Mesenchymal stem cell (in vitro differentiated cells and primary cell): Measurements from ENCODE around the gene ZNF669.
"Not testable (repeated sequence)": the region's sequence is repeated elsewhere in the genome, so short reads cannot be mapped to it uniquely, and the experiment has no call there.

Experiments used
- DNase-seq: peaks from one replicate; pipeline ENCODE4 v3.0.0-alpha.2; 2013
- H2AFZ ChIP-seq: one replicate; pipeline ENCODE4 v1.6.1; 2013; ENCODE audit warnings: low read depth, mild to moderate bottlenecking, control low read depth, inconsistent platforms, low read length, moderate library complexity
- H2AK5ac ChIP-seq: 2 replicates; pipeline ENCODE4 v1.6.1; 2013; ENCODE audit warnings: low read length, moderate library complexity, mild to moderate bottlenecking, inconsistent platforms; ENCODE audit not compliant: severe bottlenecking
- H2BK120ac ChIP-seq: one replicate; pipeline ENCODE4 v1.6.1; 2013; ENCODE audit warnings: low read depth, mild to moderate bottlenecking, inconsistent platforms, low read length, moderate library complexity
- H2BK12ac ChIP-seq, 2 experiments: one replicate each; pipeline ENCODE4 v1.6.1; 2013; ENCODE audit warnings: inconsistent platforms in 2 of 2, low read length in 2 of 2, mild to moderate bottlenecking in 2 of 2, moderate library complexity in 2 of 2, control low read depth in 1 of 2
- H2BK15ac ChIP-seq: one replicate; pipeline ENCODE4 v1.6.1; 2013; ENCODE audit warnings: mild to moderate bottlenecking, low read depth, inconsistent platforms; ENCODE audit not compliant: poor library complexity, severe bottlenecking
- H2BK5ac ChIP-seq: 2 replicates; pipeline ENCODE4 v1.6.1; 2013; ENCODE audit warnings: low read depth, mild to moderate bottlenecking, low read length, control low read depth, inconsistent platforms; ENCODE audit not compliant: poor library complexity, severe bottlenecking
- H3K14ac ChIP-seq, 2 experiments: one replicate each; pipeline ENCODE4 v1.6.1; 2013; ENCODE audit warnings: inconsistent platforms in 2 of 2, low read length in 2 of 2, control low read depth in 1 of 2, mild to moderate bottlenecking in 1 of 2, moderate library complexity in 1 of 2
- H3K18ac ChIP-seq, 2 experiments: one replicate each; pipeline ENCODE4 v1.6.1; 2013; ENCODE audit warnings: inconsistent platforms in 2 of 2, low read length in 2 of 2, control low read depth in 1 of 2, low read depth in 1 of 2, mild to moderate bottlenecking in 1 of 2
- H3K23ac ChIP-seq, 2 experiments: one replicate each; pipeline ENCODE4 v1.6.1; 2013; ENCODE audit warnings: inconsistent platforms in 2 of 2, low read length in 2 of 2, mild to moderate bottlenecking in 2 of 2, moderate library complexity in 2 of 2, control low read depth in 1 of 2
- H3K27ac ChIP-seq: 2 replicates; pipeline ENCODE4 v1.5.1; 2013; ENCODE audit warnings: mild to moderate bottlenecking, moderate library complexity, low read length, control low read depth, inconsistent platforms; ENCODE audit not compliant: poor library complexity, severe bottlenecking
- H3K27me3 ChIP-seq, 2 experiments: 2 replicates each; pipeline versions ENCODE4 v1.6.1 to v1.7.0; 2013; ENCODE audit warnings: low read length in 2 of 2, mild to moderate bottlenecking in 2 of 2, moderate library complexity in 2 of 2, control low read depth in 1 of 2, inconsistent platforms in 1 of 2; ENCODE audit not compliant: control insufficient read depth in 1 of 2, insufficient read depth in 1 of 2
- H3K36me3 ChIP-seq, 2 experiments: 2 replicates each; pipeline versions ENCODE4 v1.6.1 to v1.7.0; 2013; ENCODE audit warnings: low read length in 2 of 2, control low read depth in 1 of 2, inconsistent platforms in 1 of 2, low read depth in 1 of 2, mild to moderate bottlenecking in 1 of 2; ENCODE audit not compliant: insufficient read depth in 2 of 2, control insufficient read depth in 1 of 2
- H3K4ac ChIP-seq, 2 experiments: one replicate each; pipeline ENCODE4 v1.6.1; 2013; ENCODE audit warnings: inconsistent platforms in 2 of 2, low read length in 2 of 2, mild to moderate bottlenecking in 2 of 2, moderate library complexity in 2 of 2, control low read depth in 1 of 2, low read depth in 1 of 2
- H3K4me1 ChIP-seq: 2 replicates; pipeline ENCODE4 v1.6.1; 2013; ENCODE audit warnings: low read depth, low read length, control low read depth; ENCODE audit not compliant: control insufficient read depth, insufficient read depth
- H3K4me2 ChIP-seq: 2 replicates; pipeline ENCODE4 v1.6.1; 2013; ENCODE audit warnings: low read length, mild to moderate bottlenecking, inconsistent platforms; ENCODE audit not compliant: poor library complexity, severe bottlenecking
- H3K4me3 ChIP-seq, 2 experiments: 2 replicates each; pipeline versions ENCODE4 v1.5.1 to v1.7.0; 2013; ENCODE audit warnings: low read length in 2 of 2, mild to moderate bottlenecking in 2 of 2, control low read depth in 1 of 2, low read depth in 1 of 2; ENCODE audit not compliant: insufficient read depth in 1 of 2
- H3K79me1 ChIP-seq: replicated peaks from 2 replicates; pipeline ENCODE4 v1.6.1; 2013; ENCODE audit warnings: mild to moderate bottlenecking, control low read depth, low read length, inconsistent platforms; ENCODE audit not compliant: poor library complexity, severe bottlenecking
- H3K9ac ChIP-seq: 2 replicates; pipeline ENCODE4 v1.7.0; 2013; ENCODE audit warnings: mild to moderate bottlenecking, low read length, moderate library complexity
- H3K9me3 ChIP-seq: 2 replicates; pipeline ENCODE4 v1.7.0; 2013; ENCODE audit warnings: mild to moderate bottlenecking, low read length; ENCODE audit not compliant: control insufficient read depth
- H4K8ac ChIP-seq: one replicate; pipeline ENCODE4 v1.6.1; 2013; ENCODE audit warnings: inconsistent platforms, mild to moderate bottlenecking, low read length, moderate library complexity
- H4K91ac ChIP-seq: one replicate; pipeline ENCODE4 v1.6.1; 2013; ENCODE audit warnings: mild to moderate bottlenecking, low read length, inconsistent platforms
- WGBS: methylation state at CpG from one replicate; pipeline ENCODE4 v1.1.7; 2013; ENCODE audit warnings: mixed read lengths; 5-methylcytosine and 5-hydroxymethylcytosine counted together

ZNF669 gene

GRCh38 chr1:247145279-247145678 is 41.1 kb upstream of the ZNF669 start:
- H3K4me1 ChIP-seq: no peaks in the 10 kb centered on the region
- H3K27ac ChIP-seq: no peak overlapping the region
- no peak overlapping the region for H3K18ac ChIP-seq
- no peak overlapping the region for H2BK5ac ChIP-seq
- peaks cover 86% of the 10 kb centered on the region for H3K9me3 ChIP-seq
- no peak overlapping the region for H4K8ac ChIP-seq
- H3K4ac ChIP-seq: no peak overlapping the region
- no peak overlapping the region for H2BK120ac ChIP-seq
- no peak overlapping the region for H2BK15ac ChIP-seq
- no peak for DNase-seq
- no peak overlapping the region for H3K23ac ChIP-seq
- WGBS: 91% methylated on average over 6 of the region's 6 CpGs
- no peak overlapping the region for H2AFZ ChIP-seq
- no peak overlapping the region for H3K4me3 ChIP-seq
- no peaks in the 10 kb centered on the region for H3K27me3 ChIP-seq
- no peak overlapping the region for H2AK5ac ChIP-seq
- no peak overlapping the region for H2BK12ac ChIP-seq
- H4K91ac ChIP-seq: no peak overlapping the region
- no peak overlapping the region for H3K4me2 ChIP-seq
- peaks cover 55% of the 10 kb centered on the region for H3K79me1 ChIP-seq
- no peak overlapping the region for H3K14ac ChIP-seq
- H3K36me3 ChIP-seq: peaks cover 15 to 33% of the 10 kb centered on the region in 2 experiments
- H3K9ac ChIP-seq: no peak overlapping the region

- not testable (repeated sequence) for H3K27ac ChIP-seq, H2AFZ ChIP-seq, H3K4me3 ChIP-seq, H3K18ac ChIP-seq, H3K27me3 ChIP-seq, H3K14ac ChIP-seq, H4K8ac ChIP-seq, H2BK15ac ChIP-seq, H2AK5ac ChIP-seq, H3K4me2 ChIP-seq, H3K9ac ChIP-seq, H3K23ac ChIP-seq, H2BK12ac ChIP-seq, H2BK120ac ChIP-seq, H2BK5ac ChIP-seq, H3K4me1 ChIP-seq, DNase-seq, H4K91ac ChIP-seq, H3K4ac ChIP-seq
- Histone ChIP-seq H3K9me3 (peaks cover 78% of the 10 kb centered on the region), H3K79me1 (peaks cover 35% of the 10 kb centered on the region), H3K36me3 (peaks cover 0 to 22% of the 10 kb centered on the region in 2 experiments)
Observed at GRCh38 chr1:247139557-247139956, 35.4 kb upstream of the ZNF669 start.

- Histone ChIP-seq H2BK120ac (no peak overlapping the region), H3K4me3 (no peak overlapping the region), H3K79me1 (peaks cover 21% of the 10 kb centered on the region), H3K36me3 (peaks cover 0 to 14% of the 10 kb centered on the region in 2 experiments), H2AFZ (no peak overlapping the region), H4K8ac (no peak overlapping the region), H2BK12ac (no peak overlapping the region), H3K27ac (no peak overlapping the region), H3K9me3 (peaks cover 42% of the 10 kb centered on the region), H3K14ac (no peak overlapping the region), H3K4me1 (no peaks in the 10 kb centered on the region), H3K27me3 (no peaks in the 10 kb centered on the region), H3K4me2 (no peak overlapping the region), H3K4ac (no peak overlapping the region), H2AK5ac (no peak overlapping the region), H4K91ac (no peak overlapping the region), H3K23ac (no peak overlapping the region), H2BK5ac (no peak overlapping the region), H3K9ac (no peak overlapping the region), H2BK15ac (no peak overlapping the region), H3K18ac (no peak overlapping the region)
- DNase-seq: no peak
- 91% methylated on average over 10 of the region's 10 CpGs for WGBS
Observed at GRCh38 chr1:247131236-247131635, 27.1 kb upstream of the ZNF669 start.

- WGBS: 24% methylated on average over 6 of the region's 18 CpGs
- Histone ChIP-seq H3K36me3 (peaks cover 0 to 14% of the 10 kb centered on the region in 2 experiments), H3K9me3 (peaks cover 15% of the 10 kb centered on the region), H3K79me1 (peaks cover 16% of the 10 kb centered on the region), H3K9ac (peak overlapping the region; percentile 45), H3K4me3 (peak overlapping the region in 1 of 2 experiments; percentile 63)
- not testable (repeated sequence) for H3K27ac ChIP-seq, H3K4me2 ChIP-seq, DNase-seq, H2BK5ac ChIP-seq, H4K91ac ChIP-seq, H3K23ac ChIP-seq, H3K4ac ChIP-seq, H2BK12ac ChIP-seq, H2BK15ac ChIP-seq, H3K14ac ChIP-seq, H2BK120ac ChIP-seq, H2AFZ ChIP-seq, H4K8ac ChIP-seq, H3K27me3 ChIP-seq, H2AK5ac ChIP-seq, H3K18ac ChIP-seq, H3K4me1 ChIP-seq
Observed at GRCh38 chr1:247127519-247128282, 23.5 kb upstream of the ZNF669 start.
